ENCODE data around the gene PLCG2.
A peak's percentile ranks its signal among the peaks of the same experiment; 100 is the strongest.

DNA sequence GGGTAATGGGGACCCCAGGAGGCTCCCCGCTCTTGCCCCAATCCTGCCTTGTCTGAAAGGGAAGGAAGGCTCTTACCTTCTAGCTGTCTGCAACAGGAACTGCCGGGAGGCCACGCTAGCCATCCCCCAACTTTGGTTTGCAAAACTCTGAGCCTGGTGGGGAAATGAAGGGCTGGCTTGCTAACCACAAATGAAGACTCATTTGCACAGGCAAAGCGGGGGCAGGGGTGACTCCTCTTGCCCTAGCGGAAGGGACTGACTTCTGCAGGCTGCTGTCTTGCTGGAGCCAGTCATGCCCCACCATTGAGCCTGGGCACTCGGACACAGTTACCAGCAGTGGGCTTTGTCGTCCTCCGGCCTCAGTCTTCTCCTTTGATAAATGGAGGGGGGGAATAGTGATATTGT lies 52.6 kb downstream of the PLCG2 start:
- TF ChIP-seq, protein P1, sequence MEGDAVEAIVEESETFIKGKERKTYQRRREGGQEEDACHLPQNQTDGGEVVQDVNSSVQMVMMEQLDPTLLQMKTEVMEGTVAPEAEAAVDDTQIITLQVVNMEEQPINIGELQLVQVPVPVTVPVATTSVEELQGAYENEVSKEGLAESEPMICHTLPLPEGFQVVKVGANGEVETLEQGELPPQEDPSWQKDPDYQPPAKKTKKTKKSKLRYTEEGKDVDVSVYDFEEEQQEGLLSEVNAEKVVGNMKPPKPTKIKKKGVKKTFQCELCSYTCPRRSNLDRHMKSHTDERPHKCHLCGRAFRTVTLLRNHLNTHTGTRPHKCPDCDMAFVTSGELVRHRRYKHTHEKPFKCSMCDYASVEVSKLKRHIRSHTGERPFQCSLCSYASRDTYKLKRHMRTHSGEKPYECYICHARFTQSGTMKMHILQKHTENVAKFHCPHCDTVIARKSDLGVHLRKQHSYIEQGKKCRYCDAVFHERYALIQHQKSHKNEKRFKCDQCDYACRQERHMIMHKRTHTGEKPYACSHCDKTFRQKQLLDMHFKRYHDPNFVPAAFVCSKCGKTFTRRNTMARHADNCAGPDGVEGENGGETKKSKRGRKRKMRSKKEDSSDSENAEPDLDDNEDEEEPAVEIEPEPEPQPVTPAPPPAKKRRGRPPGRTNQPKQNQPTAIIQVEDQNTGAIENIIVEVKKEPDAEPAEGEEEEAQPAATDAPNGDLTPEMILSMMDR (IDR thresholded peaks at IDR 0.05): peak in 1 of 6 experiments; percentile 22
- TF ChIP-seq POLR2A (IDR thresholded peaks at IDR 0.05): no peak

Measured in Peyer's patch (tissue), 4 donors.